Astrocyte of the cerebellum (primary cell): Measurements from ENCODE around the gene TNNC1.

ENCODE experiments used
- DNase-seq: peaks from one replicate; pipeline ENCODE4 v3.0.0-alpha.2; 2011; ENCODE audit warnings: low read depth
- H3K4me3 ChIP-seq: 2 replicates; pipeline ENCODE4 v1.5.1; 2011; ENCODE audit warnings: mild to moderate bottlenecking, low read depth, low read length, moderate library complexity
- CTCF ChIP-seq: IDR thresholded peaks from 2 replicates; pipeline ENCODE4 v1.5.1; 2012; ENCODE audit warnings: low read length, low read depth, moderate library complexity, mild to moderate bottlenecking; ENCODE audit errors: missing control alignments
- in situ Hi-C: cut with HindIII; loops from 2 replicates; pipeline ENCODE4 v1.10.0; 2017; ENCODE audit warnings: low sequenced_read_pairs

The TNNC1 gene

GRCh38 chr3:52415800-52416199 lies 38.0 kb downstream of the TNNC1 start:
- in situ Hi-C loops, result no loop called here

GRCh38 chr3:52408466-52408865 lies 45.4 kb downstream of the TNNC1 start:
- in situ Hi-C loops, result no loop called here
- peak overlapping the region; percentile 98 for H3K4me3 ChIP-seq
- no peak for TF ChIP-seq CTCF
- no peak for DNase-seq

More at GRCh38 chr3:52415800-52416199, 38.0 kb downstream of the TNNC1 start:
- TF ChIP-seq CTCF, result no peak
- no peak for DNase-seq
- no peak overlapping the region for H3K4me3 ChIP-seq

- TF ChIP-seq CTCF, result no peak
- in situ Hi-C loops, result no loop called here
- DNase-seq, result no peak
- no peak overlapping the region for H3K4me3 ChIP-seq
Observed at GRCh38 chr3:52407779-52408178, 46.1 kb downstream of the TNNC1 start.

- no peak for TF ChIP-seq CTCF
- H3K4me3 ChIP-seq, result no peak overlapping the region
- no peak for DNase-seq
- in situ Hi-C loops, result no loop called here
Observed at GRCh38 chr3:52406791-52407510, 46.9 kb downstream of the TNNC1 start.

- in situ Hi-C loops, result no loop called here
- no peak for DNase-seq
Observed at GRCh38 chr3:52406231-52406661, 47.6 kb downstream of the TNNC1 start.

GRCh38 chr3:52405601-52406110 lies 48.2 kb downstream of the TNNC1 start:
- H3K4me3 ChIP-seq, result no peak overlapping the region
- no peak for DNase-seq
- no peak for TF ChIP-seq CTCF
- in situ Hi-C loops, result no loop called here

More at GRCh38 chr3:52406231-52406661, 47.6 kb downstream of the TNNC1 start:
- H3K4me3 ChIP-seq, result no peak overlapping the region
- no peak for TF ChIP-seq CTCF
